Mesendoderm (in vitro differentiated cells): ENCODE data around the gene TRMT1L.

Experiments
- DNase-seq: peaks from one replicate; pipeline ENCODE4 v3.0.0; 2013
- H2AK5ac ChIP-seq: 2 replicates; pipeline ENCODE4 v1.6.1; 2013; ENCODE audit warnings: low read length, inconsistent platforms
- H2BK120ac ChIP-seq: 2 replicates; pipeline ENCODE4 v1.6.1; 2013; ENCODE audit warnings: low read depth, mild to moderate bottlenecking, low read length, moderate library complexity, mixed read lengths
- H2BK15ac ChIP-seq: replicated peaks from 2 replicates; pipeline ENCODE4 v1.6.1; 2013; ENCODE audit warnings: low read depth, mild to moderate bottlenecking, moderate library complexity
- H2BK5ac ChIP-seq: 2 replicates; pipeline ENCODE4 v1.6.1; 2013; ENCODE audit warnings: low read length, inconsistent platforms
- H3K18ac ChIP-seq: 2 replicates; pipeline ENCODE4 v1.6.1; 2013; ENCODE audit warnings: mild to moderate bottlenecking, low read length, mixed read lengths
- H3K23ac ChIP-seq: one replicate; pipeline ENCODE4 v1.6.1; 2013; ENCODE audit warnings: low read length
- H3K27ac ChIP-seq: 2 replicates; pipeline ENCODE4 v1.5.1; 2013; ENCODE audit warnings: low read depth, mild to moderate bottlenecking, inconsistent platforms, low read length, moderate library complexity
- H3K27me3 ChIP-seq: 2 replicates; pipeline ENCODE4 v1.6.1; 2013; ENCODE audit warnings: low read length, control low read depth, mild to moderate bottlenecking, inconsistent platforms; ENCODE audit not compliant: insufficient read depth, poor library complexity
- H3K36me3 ChIP-seq: 2 replicates; pipeline ENCODE4 v1.6.1; 2013; ENCODE audit warnings: low read length, inconsistent platforms; ENCODE audit not compliant: control insufficient read depth, insufficient read depth
- H3K4ac ChIP-seq: one replicate; pipeline ENCODE4 v1.6.1; 2013; ENCODE audit warnings: low read depth, mild to moderate bottlenecking, low read length, moderate library complexity
- H3K4me1 ChIP-seq: 2 replicates; pipeline ENCODE4 v1.6.1; 2013; ENCODE audit warnings: low read depth, low read length, inconsistent platforms; ENCODE audit not compliant: control insufficient read depth
- H3K4me2 ChIP-seq: 2 replicates; pipeline ENCODE4 v1.6.1; 2013; ENCODE audit warnings: low read length
- H3K4me3 ChIP-seq: 2 replicates; pipeline ENCODE4 v1.5.1; 2013; ENCODE audit warnings: mild to moderate bottlenecking, low read length
- H3K56ac ChIP-seq: one replicate; pipeline ENCODE4 v1.6.1; 2013; ENCODE audit warnings: low read length
- H3K79me1 ChIP-seq: 2 replicates; pipeline ENCODE4 v1.6.1; 2013; ENCODE audit warnings: low read length, inconsistent platforms
- H3K79me2 ChIP-seq: 2 replicates; pipeline ENCODE4 v1.6.1; 2013; ENCODE audit warnings: mild to moderate bottlenecking, low read length; ENCODE audit not compliant: control insufficient read depth, insufficient read depth
- H3K9ac ChIP-seq: 2 replicates; pipeline ENCODE4 v1.6.1; 2013; ENCODE audit warnings: low read length, inconsistent platforms
- H4K5ac ChIP-seq: one replicate; pipeline ENCODE4 v1.6.1; 2013; ENCODE audit warnings: low read length
- H4K8ac ChIP-seq: one replicate; pipeline ENCODE4 v1.6.1; 2013; ENCODE audit warnings: low read depth, mild to moderate bottlenecking, control low read depth, low read length, moderate library complexity
- WGBS: extraction: QIAGEN DNeasy Blood & Tissue Kit; methylation state at CpG from one replicate; pipeline ENCODE4 v1.1.7; 2013; ENCODE audit warnings: low lambda C conversion rate, missing lambda C conversion rate; ENCODE audit not compliant: insufficient coverage; ENCODE audit errors: extremely low coverage; 5-methylcytosine and 5-hydroxymethylcytosine counted together

Gene TRMT1L

DNA sequence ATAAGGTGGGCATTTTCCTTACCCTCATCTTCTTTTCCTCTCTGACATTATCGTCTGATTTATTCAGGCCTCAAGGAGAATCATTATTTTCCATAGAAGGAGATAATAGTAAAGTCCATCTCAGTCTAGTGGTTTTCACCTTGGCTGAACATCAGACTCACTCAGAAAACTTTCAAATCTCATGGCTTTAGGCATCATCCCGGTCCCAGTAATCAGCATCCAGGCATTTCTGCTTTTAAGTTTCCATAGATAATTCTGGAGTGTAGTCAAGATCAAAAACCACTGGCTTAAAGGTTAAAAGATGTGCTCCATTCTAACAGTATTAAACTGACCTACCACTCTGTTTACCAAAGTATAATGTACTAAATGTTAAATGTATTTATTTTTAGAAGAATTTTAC lies 62.0 kb downstream of the TRMT1L start:
- Histone ChIP-seq H3K36me3 (peaks cover 3% of the 10 kb centered on the region), H3K9ac (no peak overlapping the region), H3K18ac (no peak overlapping the region), H3K4me1 (no peaks in the 10 kb centered on the region), H3K4me3 (no peak overlapping the region), H3K4ac (no peak overlapping the region), H3K79me2 (no peaks in the 10 kb centered on the region), H3K23ac (no peak overlapping the region), H2AK5ac (no peak overlapping the region), H3K79me1 (no peaks in the 10 kb centered on the region), H3K56ac (no peak overlapping the region), H4K5ac (no peak overlapping the region), H3K27me3 (no peaks in the 10 kb centered on the region), H2BK5ac (no peak overlapping the region), H4K8ac (no peak overlapping the region), H3K4me2 (no peak overlapping the region), H3K27ac (no peak overlapping the region), H2BK15ac (no peak overlapping the region), H2BK120ac (no peak overlapping the region)
- WGBS = no CpG with 5 or more reads among the region's 2 CpGs
- no peak for DNase-seq

DNA sequence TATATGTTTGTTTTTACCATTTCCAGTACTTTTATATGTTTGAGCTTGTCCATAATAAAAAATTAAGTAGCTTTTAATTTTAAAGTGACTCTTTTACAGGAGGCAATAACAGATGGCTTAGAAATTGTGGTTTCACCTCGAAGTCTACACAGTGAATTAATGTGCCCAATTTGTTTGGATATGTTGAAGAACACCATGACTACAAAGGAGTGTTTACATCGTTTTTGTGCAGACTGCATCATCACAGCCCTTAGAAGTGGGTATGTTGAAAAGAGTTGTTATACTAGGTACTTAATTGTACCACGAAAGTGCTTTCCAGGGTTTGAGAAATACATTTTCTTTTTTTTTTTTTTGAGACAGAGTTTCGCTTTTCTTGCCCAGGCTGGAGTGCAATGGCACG lies 65.3 kb downstream of the TRMT1L start:
- Histone ChIP-seq H3K4me2 (no peak overlapping the region), H3K79me2 (peaks cover 6% of the 10 kb centered on the region), H3K4ac (no peak overlapping the region), H3K56ac (no peak overlapping the region), H3K9ac (no peak overlapping the region), H3K23ac (no peak overlapping the region), H3K79me1 (peaks cover 4% of the 10 kb centered on the region), H2BK5ac (no peak overlapping the region), H3K36me3 (peaks cover 2% of the 10 kb centered on the region), H2BK120ac (no peak overlapping the region), H4K8ac (no peak overlapping the region), H2BK15ac (no peak overlapping the region), H3K4me3 (no peak overlapping the region), H2AK5ac (no peak overlapping the region), H3K4me1 (no peaks in the 10 kb centered on the region), H3K18ac (no peak overlapping the region), H3K27me3 (no peaks in the 10 kb centered on the region), H4K5ac (no peak overlapping the region), H3K27ac (no peak overlapping the region)
- no peak for DNase-seq
- WGBS = no CpG with 5 or more reads among the region's 5 CpGs

DNA sequence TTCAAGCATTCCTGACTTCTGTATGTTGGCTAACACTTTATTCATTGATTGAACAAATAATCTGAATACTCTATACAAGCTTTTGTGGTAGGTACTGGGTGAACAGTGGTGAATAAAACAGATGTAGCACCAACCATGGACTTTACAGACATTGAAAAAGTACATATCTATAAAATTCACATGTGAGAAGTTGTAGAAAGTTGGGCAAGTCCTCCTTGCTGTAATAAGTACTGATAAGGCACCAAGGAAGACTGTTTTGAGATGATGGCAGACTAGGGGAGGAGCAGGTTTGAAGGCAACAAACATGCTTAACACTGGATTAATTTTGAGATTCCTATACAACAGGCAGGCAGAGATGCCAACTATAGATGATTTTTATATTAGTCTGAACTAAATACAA lies 69.0 kb downstream of the TRMT1L start:
- H3K4me2 ChIP-seq = no peak overlapping the region
- H3K9ac ChIP-seq = no peak overlapping the region
- H3K4me1 ChIP-seq = no peaks in the 10 kb centered on the region
- peaks cover 11% of the 10 kb centered on the region for H3K79me1 ChIP-seq
- no peak overlapping the region for H3K23ac ChIP-seq
- H3K27me3 ChIP-seq = no peaks in the 10 kb centered on the region
- DNase-seq = no peak
- no peak overlapping the region for H2BK5ac ChIP-seq
- no peak overlapping the region for H3K4ac ChIP-seq
- H3K56ac ChIP-seq = no peak overlapping the region
- no peak overlapping the region for H2BK15ac ChIP-seq
- H2AK5ac ChIP-seq = no peak overlapping the region
- H3K27ac ChIP-seq = no peak overlapping the region
- no peak overlapping the region for H3K4me3 ChIP-seq
- peaks cover 4% of the 10 kb centered on the region for H3K36me3 ChIP-seq
- no peak overlapping the region for H4K8ac ChIP-seq
- no peak overlapping the region for H4K5ac ChIP-seq
- no peak overlapping the region for H2BK120ac ChIP-seq
- H3K18ac ChIP-seq = no peak overlapping the region
- H3K79me2 ChIP-seq = peaks cover 31% of the 10 kb centered on the region

DNA sequence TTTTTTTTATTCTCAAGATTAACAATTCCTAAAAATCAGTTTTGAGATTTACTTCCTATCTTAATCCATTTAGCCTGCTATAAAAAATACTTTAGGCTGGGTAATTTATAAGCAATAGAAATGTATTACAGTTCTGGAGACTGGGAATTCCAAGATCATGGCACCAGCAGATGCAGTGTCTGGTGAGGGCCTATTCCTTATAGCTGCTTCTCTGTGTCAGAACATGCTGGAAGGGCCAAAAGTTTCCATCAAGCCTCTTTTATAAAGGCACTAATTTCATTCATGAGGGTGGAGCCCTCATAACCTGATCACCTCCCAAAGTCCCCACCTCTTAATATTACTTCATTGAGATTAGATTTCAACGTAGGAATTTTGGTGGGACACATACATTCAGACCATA lies 69.7 kb downstream of the TRMT1L start:
- H3K9ac ChIP-seq = no peak overlapping the region
- no peak overlapping the region for H3K56ac ChIP-seq
- no peak overlapping the region for H2BK5ac ChIP-seq
- no peak for DNase-seq
- H3K23ac ChIP-seq = no peak overlapping the region
- no peak overlapping the region for H4K8ac ChIP-seq
- WGBS = no CpG with 5 or more reads among the region's 1 CpG
- no peak overlapping the region for H3K4me2 ChIP-seq
- no peaks in the 10 kb centered on the region for H3K4me1 ChIP-seq
- no peak overlapping the region for H2BK120ac ChIP-seq
- H2BK15ac ChIP-seq = no peak overlapping the region
- no peak overlapping the region for H3K4ac ChIP-seq
- H3K36me3 ChIP-seq = peaks cover 4% of the 10 kb centered on the region
- no peak overlapping the region for H3K4me3 ChIP-seq
- no peaks in the 10 kb centered on the region for H3K27me3 ChIP-seq
- H2AK5ac ChIP-seq = no peak overlapping the region
- H3K79me2 ChIP-seq = peaks cover 34% of the 10 kb centered on the region
- H3K18ac ChIP-seq = no peak overlapping the region
- H3K27ac ChIP-seq = no peak overlapping the region
- H4K5ac ChIP-seq = no peak overlapping the region
- H3K79me1 ChIP-seq = peaks cover 11% of the 10 kb centered on the region

DNA sequence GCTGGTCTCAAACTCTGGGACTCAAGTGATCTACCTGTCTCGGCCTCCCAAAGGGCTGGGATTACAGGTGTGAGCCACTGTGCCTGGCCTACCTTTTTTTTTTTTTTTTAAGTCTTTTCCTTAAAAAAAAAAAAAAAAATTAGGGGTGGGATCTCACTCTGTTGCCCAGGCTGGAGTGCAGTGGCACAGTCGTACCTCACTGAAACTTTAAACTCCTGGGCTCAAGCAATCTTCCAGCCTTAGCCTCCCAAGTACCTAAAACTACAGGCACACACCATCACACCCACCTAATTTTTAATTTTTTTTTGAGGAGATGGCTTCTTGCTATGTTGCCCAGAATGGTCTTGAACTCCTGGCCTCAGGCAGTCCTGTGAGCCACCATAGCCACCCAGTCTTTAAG lies 72.9 kb downstream of the TRMT1L start:
- Histone ChIP-seq H2AK5ac (no peak overlapping the region), H3K4me1 (no peaks in the 10 kb centered on the region), H3K4ac (no peak overlapping the region), H3K4me3 (no peak overlapping the region), H3K27ac (no peak overlapping the region), H2BK5ac (no peak overlapping the region), H3K79me1 (peaks cover 12% of the 10 kb centered on the region), H3K9ac (no peak overlapping the region), H4K5ac (no peak overlapping the region), H3K18ac (no peak overlapping the region), H3K56ac (no peak overlapping the region), H2BK15ac (no peak overlapping the region), H2BK120ac (no peak overlapping the region), H3K79me2 (peaks cover 58% of the 10 kb centered on the region), H3K27me3 (no peaks in the 10 kb centered on the region), H4K8ac (no peak overlapping the region), H3K36me3 (peaks cover 2% of the 10 kb centered on the region), H3K4me2 (no peak overlapping the region), H3K23ac (no peak overlapping the region)
- no CpG with 5 or more reads among the region's 2 CpGs for WGBS
- DNase-seq = no peak

DNA sequence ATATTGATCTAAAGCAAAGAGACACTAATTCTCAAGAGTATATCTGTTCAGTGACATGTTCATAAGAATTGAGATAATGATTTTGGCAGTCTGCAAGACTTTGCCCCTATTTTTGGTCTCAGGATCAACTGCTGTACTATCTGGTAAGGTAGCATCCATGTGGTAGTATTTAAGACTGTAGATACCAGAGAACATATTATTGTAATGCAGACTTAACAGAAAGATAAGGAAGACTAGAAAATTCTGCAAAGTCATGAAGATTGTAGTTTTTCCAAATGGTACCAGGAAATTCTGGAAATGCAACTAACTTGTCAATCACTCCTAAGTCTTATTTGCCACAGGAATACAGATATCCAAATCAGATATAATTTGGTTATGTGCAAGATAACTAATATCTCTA lies 76.3 kb downstream of the TRMT1L start:
- Histone ChIP-seq H2BK15ac (no peak overlapping the region), H4K5ac (no peak overlapping the region), H3K27ac (no peak overlapping the region), H3K9ac (no peak overlapping the region), H3K18ac (no peak overlapping the region), H3K4me2 (no peak overlapping the region), H3K79me2 (peaks cover 60% of the 10 kb centered on the region), H2BK120ac (no peak overlapping the region), H3K4ac (no peak overlapping the region), H3K79me1 (peaks cover 8% of the 10 kb centered on the region), H3K4me1 (no peaks in the 10 kb centered on the region), H3K56ac (no peak overlapping the region), H3K4me3 (no peak overlapping the region), H2BK5ac (no peak overlapping the region), H2AK5ac (no peak overlapping the region), H3K36me3 (peaks cover 2% of the 10 kb centered on the region), H3K23ac (no peak overlapping the region), H3K27me3 (no peaks in the 10 kb centered on the region), H4K8ac (no peak overlapping the region)
- no peak for DNase-seq
